HCT116 (cell line): ENCODE data around the gene TCF7L1.

Experiments
- CTCF ChIP-seq, 3 experiments: fragments of 200-600 bp in 1 of 3; sonication (generic) in 1 of 3; IDR thresholded peaks in 2 of 3; conservative IDR thresholded peaks in 1 of 3; 2 replicates each; pipeline ENCODE4 v1.5.1; 2012 to 2017; ENCODE audit warnings: low read depth in 2 of 3, low read length in 2 of 3, antibody characterized with exemption in 1 of 3, borderline replicate concordance in 1 of 3, control low read depth in 1 of 3, mild to moderate bottlenecking in 1 of 3, mixed read lengths in 1 of 3, mixed run types in 1 of 3, moderate library complexity in 1 of 3; ENCODE audit not compliant: insufficient read depth in 1 of 3
- EZH2 ChIP-seq: fragments of 200-600 bp; sonication (generic); IDR thresholded peaks from 2 replicates; pipeline ENCODE4 v1.6.1; 2017; ENCODE audit warnings: antibody characterized with exemption, mixed run types
- EZH2phosphoT487 ChIP-seq: fragments of 200-600 bp; IDR thresholded peaks from 2 replicates; pipeline ENCODE4 v1.6.1; 2018; ENCODE audit warnings: antibody characterized with exemption, borderline replicate concordance
- POLR2A ChIP-seq: IDR thresholded peaks from 2 replicates; pipeline ENCODE4 v1.7.0; 2011; ENCODE audit warnings: borderline replicate concordance; ENCODE audit not compliant: insufficient read depth, insufficient read length; ENCODE audit errors: extremely low read depth
- ZBTB33 ChIP-seq: IDR thresholded peaks from 2 replicates; pipeline ENCODE4 v1.6.1; 2011; ENCODE audit warnings: mild to moderate bottlenecking, low read length, moderate library complexity; ENCODE audit not compliant: insufficient replicate concordance; ENCODE audit errors: extremely low read depth
- TF ChIP-seq, protein P1 (sequence below): IDR thresholded peaks from 2 replicates; pipeline ENCODE4 v1.6.1; 2012; ENCODE audit warnings: low read depth

- TF ChIP-seq EZH2, result no peak
- TF ChIP-seq POLR2A, result no peak
- TF ChIP-seq, protein P1, sequence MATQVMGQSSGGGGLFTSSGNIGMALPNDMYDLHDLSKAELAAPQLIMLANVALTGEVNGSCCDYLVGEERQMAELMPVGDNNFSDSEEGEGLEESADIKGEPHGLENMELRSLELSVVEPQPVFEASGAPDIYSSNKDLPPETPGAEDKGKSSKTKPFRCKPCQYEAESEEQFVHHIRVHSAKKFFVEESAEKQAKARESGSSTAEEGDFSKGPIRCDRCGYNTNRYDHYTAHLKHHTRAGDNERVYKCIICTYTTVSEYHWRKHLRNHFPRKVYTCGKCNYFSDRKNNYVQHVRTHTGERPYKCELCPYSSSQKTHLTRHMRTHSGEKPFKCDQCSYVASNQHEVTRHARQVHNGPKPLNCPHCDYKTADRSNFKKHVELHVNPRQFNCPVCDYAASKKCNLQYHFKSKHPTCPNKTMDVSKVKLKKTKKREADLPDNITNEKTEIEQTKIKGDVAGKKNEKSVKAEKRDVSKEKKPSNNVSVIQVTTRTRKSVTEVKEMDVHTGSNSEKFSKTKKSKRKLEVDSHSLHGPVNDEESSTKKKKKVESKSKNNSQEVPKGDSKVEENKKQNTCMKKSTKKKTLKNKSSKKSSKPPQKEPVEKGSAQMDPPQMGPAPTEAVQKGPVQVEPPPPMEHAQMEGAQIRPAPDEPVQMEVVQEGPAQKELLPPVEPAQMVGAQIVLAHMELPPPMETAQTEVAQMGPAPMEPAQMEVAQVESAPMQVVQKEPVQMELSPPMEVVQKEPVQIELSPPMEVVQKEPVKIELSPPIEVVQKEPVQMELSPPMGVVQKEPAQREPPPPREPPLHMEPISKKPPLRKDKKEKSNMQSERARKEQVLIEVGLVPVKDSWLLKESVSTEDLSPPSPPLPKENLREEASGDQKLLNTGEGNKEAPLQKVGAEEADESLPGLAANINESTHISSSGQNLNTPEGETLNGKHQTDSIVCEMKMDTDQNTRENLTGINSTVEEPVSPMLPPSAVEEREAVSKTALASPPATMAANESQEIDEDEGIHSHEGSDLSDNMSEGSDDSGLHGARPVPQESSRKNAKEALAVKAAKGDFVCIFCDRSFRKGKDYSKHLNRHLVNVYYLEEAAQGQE, result no peak
- no peak for TF ChIP-seq CTCF (IDR thresholded peaks at IDR 0.05 in 2 of 3, conservative IDR thresholded peaks at IDR 0.05 in 1 of 3; ENCODE audit: borderline replicate concordance in 1 of 3, insufficient read depth in 1 of 3, low read depth in 2 of 3, low read length in 2 of 3)
- no peak for TF ChIP-seq EZH2phosphoT487
- TF ChIP-seq ZBTB33, result no peak
Observed at GRCh38 chr2:85089585-85089984, 43.6 kb upstream of the TCF7L1 start.
